Measurements from ENCODE around the gene RIIAD1.
"Not testable (repeated sequence)": the region's sequence is repeated elsewhere in the genome, so short reads cannot be mapped to it uniquely, and the experiment has no call there.

Gene RIIAD1

GRCh38 chr1:151737026-151737425, 15.7 kb downstream of the RIIAD1 start:
- no peak for FAIRE-seq

GRCh38 chr1:151737479-151737878, 16.2 kb downstream of the RIIAD1 start:
- no peak for FAIRE-seq

GRCh38 chr1:151739590-151740355, 18.5 kb downstream of the RIIAD1 start:
- FAIRE-seq = no peak

- FAIRE-seq = no peak
Measured at GRCh38 chr1:151741516-151741915, 20.2 kb downstream of the RIIAD1 start.

GRCh38 chr1:151756291-151756690, 35.0 kb downstream of the RIIAD1 start:
- no peak for FAIRE-seq

GRCh38 chr1:151759241-151759640, 37.9 kb downstream of the RIIAD1 start:
- FAIRE-seq = no peak

- FAIRE-seq = no peak
Measured at GRCh38 chr1:151760597-151761385, 39.5 kb downstream of the RIIAD1 start.

- FAIRE-seq = no peak
Measured at GRCh38 chr1:151762941-151763921, 41.9 kb downstream of the RIIAD1 start, which contains the start of gene MRPL9. Gene MRPL9 (minus strand): TSS chr1:151763496. CDS start chr1:151763479, 17 bp downstream.

GRCh38 chr1:151763990-151764389, 42.7 kb downstream of the RIIAD1 start:
- FAIRE-seq = no peak

- not testable (repeated sequence) for FAIRE-seq
Measured at GRCh38 chr1:151768351-151769066, 47.2 kb downstream of the RIIAD1 start.

- FAIRE-seq = not testable (repeated sequence)
Measured at GRCh38 chr1:151769270-151769669, 47.9 kb downstream of the RIIAD1 start.

- no peak for FAIRE-seq
Measured at GRCh38 chr1:151773702-151774101, 52.4 kb downstream of the RIIAD1 start.

- FAIRE-seq = no peak
Measured at GRCh38 chr1:151774256-151774922, 53.1 kb downstream of the RIIAD1 start.

- no peak for FAIRE-seq
Measured at GRCh38 chr1:151775894-151776664, 54.8 kb downstream of the RIIAD1 start.

GRCh38 chr1:151776665-151777062, 55.3 kb downstream of the RIIAD1 start:
- FAIRE-seq = no peak

- FAIRE-seq = no peak
Measured at GRCh38 chr1:151777317-151777716, 56.0 kb downstream of the RIIAD1 start.
